Measurements from ENCODE around the gene STAG2.
"Not testable (repeated sequence)": the region's sequence is repeated elsewhere in the genome, so short reads cannot be mapped to it uniquely, and the experiment has no call there.

Gene STAG2

GRCh38 chrX:124045109-124045508 is 83.6 kb downstream of the STAG2 start:
- no peak for DNase-seq

- not testable (repeated sequence) for DNase-seq
These were observed 122.9 kb downstream of the STAG2 start for GRCh38 chrX:124084417-124084816.

- no peak for DNase-seq
These were observed 123.6 kb downstream of the STAG2 start for GRCh38 chrX:124085063-124085462.

- no peak for DNase-seq
These were observed 124.9 kb downstream of the STAG2 start for GRCh38 chrX:124086411-124086810.

GRCh38 chrX:124087000-124087746 is 125.7 kb downstream of the STAG2 start:
- DNase-seq, result no peak

- DNase-seq, result no peak
These were observed 131.7 kb downstream of the STAG2 start for GRCh38 chrX:124093222-124093621.

- DNase-seq, result no peak
These were observed 135.6 kb downstream of the STAG2 start for GRCh38 chrX:124097116-124097515.

GRCh38 chrX:124098089-124098488 is 136.6 kb downstream of the STAG2 start:
- peak in 1 of 2 experiments; percentile 23 for DNase-seq

- DNase-seq, result no peak
These were observed 142.5 kb downstream of the STAG2 start for GRCh38 chrX:124103966-124104365.

GRCh38 chrX:124104512-124104911 is 143.0 kb downstream of the STAG2 start:
- DNase-seq, result not testable (repeated sequence)

GRCh38 chrX:124113621-124114600 is 152.4 kb downstream of the STAG2 start:
- DNase-seq, result no peak

GRCh38 chrX:124117325-124117724 is 155.8 kb downstream of the STAG2 start:
- DNase-seq, result no peak

- DNase-seq, result no peak
These were observed 164.0 kb downstream of the STAG2 start for GRCh38 chrX:124125471-124125870.

- DNase-seq, result no peak
These were observed 166.0 kb downstream of the STAG2 start for GRCh38 chrX:124127496-124127895.

GRCh38 chrX:124132437-124132836 is 170.9 kb downstream of the STAG2 start:
- not testable (repeated sequence) for DNase-seq

- no peak for DNase-seq
These were observed 184.2 kb downstream of the STAG2 start for GRCh38 chrX:124145749-124146148.

- no peak for DNase-seq
These were observed 189.7 kb downstream of the STAG2 start for GRCh38 chrX:124151195-124151594.

Data from SW 1271 (cell line).